H1 (cell line): ENCODE data around the gene FBXW2. TPM values are rescaled to one million over a fixed set of nuclear protein-coding genes. Genes with fewer than 3 reads are reported as not detected.

Experiments used
- CTCF ChIA-PET: fragments of 300-600 bp; sonication (Branson Sonifier 250); formaldehyde crosslinking; loops from one replicate; lab custom pipeline; 2021; ENCODE audit not compliant: partially characterized antibody; lab: Charles Lee
- POLR2A ChIA-PET: fragments of 300-600 bp; sonication (Branson Sonifier 250); formaldehyde crosslinking; loops from one replicate; lab custom pipeline; 2021; ENCODE audit warnings: inconsistent platforms; ENCODE audit not compliant: partially characterized antibody; lab: Charles Lee
- DNase-seq, 2 experiments: peaks; one replicate each; pipeline versions ENCODE4 v3.0.0 to v3.0.0-alpha.2; 2010 to 2022; ENCODE audit warnings: low spot score in 2 of 2, low read depth in 1 of 2, mixed read lengths in 1 of 2
- FAIRE-seq: peaks from 2 replicates; lab custom pipeline; 2011; peaks lifted over from hg19 to GRCh38; lab: Jason Lieb, UNC
- H2AFZ ChIP-seq: 2 replicates; pipeline ENCODE4 v1.8.1; 2012; ENCODE audit warnings: low read length, inconsistent platforms
- H2AK5ac ChIP-seq: 2 replicates; pipeline ENCODE4 v1.6.1; 2013; ENCODE audit warnings: low read depth, low read length
- H2BK120ac ChIP-seq: replicated peaks from 2 replicates; pipeline ENCODE3; 2013; ENCODE audit warnings: low read depth, low read length, inconsistent platforms
- H2BK12ac ChIP-seq: 2 replicates; pipeline ENCODE4 v1.6.1; 2013; ENCODE audit warnings: low read depth, low read length
- H2BK15ac ChIP-seq: 2 replicates; pipeline ENCODE4 v1.6.1; 2013; ENCODE audit warnings: low read length
- H2BK20ac ChIP-seq: 2 replicates; pipeline ENCODE4 v1.6.1; 2013; ENCODE audit warnings: low read length
- H2BK5ac ChIP-seq: 2 replicates; pipeline ENCODE4 v1.6.1; 2013; ENCODE audit warnings: low read depth, low read length
- H3K14ac ChIP-seq: 2 replicates; pipeline ENCODE4 v1.6.1; 2013; ENCODE audit warnings: inconsistent platforms; ENCODE audit not compliant: insufficient read length
- H3K18ac ChIP-seq: 2 replicates; pipeline ENCODE4 v1.6.1; 2013; ENCODE audit warnings: low read length; ENCODE audit errors: extremely low read depth
- H3K23ac ChIP-seq: 2 replicates; pipeline ENCODE4 v1.6.1; 2013; ENCODE audit warnings: inconsistent platforms; ENCODE audit not compliant: insufficient read length
- H3K23me2 ChIP-seq: 2 replicates; pipeline ENCODE4 v1.6.1; 2013; ENCODE audit warnings: low read depth, low read length
- H3K27ac ChIP-seq: 2 replicates; pipeline ENCODE4 v1.6.1; 2011; ENCODE audit warnings: low read depth, low read length, inconsistent platforms
- H3K27me3 ChIP-seq, 4 experiments: replicated peaks in 1 of 4; 1 replicate in 1 of 4; 2 replicates in 3 of 4; pipeline versions ENCODE4 v1.6.1 to v1.8.1; 2011 to 2013; ENCODE audit warnings: low read length in 3 of 4, mild to moderate bottlenecking in 3 of 4, inconsistent platforms in 2 of 4, mixed read lengths in 2 of 4, moderate library complexity in 1 of 4; ENCODE audit not compliant: control insufficient read depth in 3 of 4, insufficient read depth in 3 of 4; ENCODE audit errors: extremely low read depth in 1 of 4
- H3K36me3 ChIP-seq, 4 experiments: 2 replicates each; pipeline versions ENCODE4 v1.6.1 to v1.8.1; 2011 to 2013; ENCODE audit warnings: mild to moderate bottlenecking in 4 of 4, low read length in 3 of 4, moderate library complexity in 2 of 4, control low read depth in 1 of 4, inconsistent platforms in 1 of 4; ENCODE audit not compliant: insufficient read depth in 4 of 4, control insufficient read depth in 2 of 4
- H3K4ac ChIP-seq: replicated peaks from 2 replicates; pipeline ENCODE3; 2013; ENCODE audit warnings: low read length, low read depth, mixed read lengths, inconsistent platforms; ENCODE audit not compliant: insufficient read length
- H3K4me1 ChIP-seq, 4 experiments: replicated peaks in 1 of 4; 1 replicate in 1 of 4; 2 replicates in 3 of 4; pipeline versions ENCODE4 v1.6.1 to v1.8.1; 2011 to 2013; ENCODE audit warnings: low read length in 3 of 4, inconsistent platforms in 2 of 4, mixed read lengths in 1 of 4; ENCODE audit not compliant: insufficient read depth in 4 of 4, control insufficient read depth in 3 of 4
- H3K4me2 ChIP-seq, 2 experiments: 2 replicates each; pipeline versions ENCODE4 v1.6.1 to v1.8.1; 2011 to 2013; ENCODE audit warnings: low read depth in 2 of 2, low read length in 2 of 2, control low read depth in 1 of 2, inconsistent platforms in 1 of 2, mild to moderate bottlenecking in 1 of 2; ENCODE audit not compliant: insufficient read depth in 1 of 2
- H3K4me3 ChIP-seq, 4 experiments: fragments of 200-600, 300-600 bp in 1 of 4; sonication (generic), shearing (Covaris generic), sonication (Bioruptor Twin) in 1 of 4; 2 replicates each; pipeline versions ENCODE4 v1.5.1 to v1.8.1; 2011 to 2016; ENCODE audit warnings: low read length in 4 of 4, low read depth in 3 of 4, control low read depth in 2 of 4, inconsistent platforms in 2 of 4, mild to moderate bottlenecking in 2 of 4, mixed read lengths in 1 of 4, moderate library complexity in 1 of 4; ENCODE audit not compliant: insufficient read depth in 2 of 4; ENCODE audit errors: extremely low read depth in 1 of 4
- H3K56ac ChIP-seq: replicated peaks from 2 replicates; pipeline ENCODE3; 2013; ENCODE audit warnings: low read depth, mild to moderate bottlenecking, mixed read lengths, low read length, inconsistent platforms; ENCODE audit not compliant: insufficient read length
- H3K79me1 ChIP-seq: 2 replicates; pipeline ENCODE4 v1.6.1; 2013; ENCODE audit warnings: low read depth, low read length, control low read depth
- H3K79me2 ChIP-seq, 2 experiments: 2 replicates each; pipeline versions ENCODE4 v1.6.1 to v1.8.1; 2012 to 2013; ENCODE audit warnings: low read length in 2 of 2, mild to moderate bottlenecking in 2 of 2, inconsistent platforms in 1 of 2; ENCODE audit not compliant: insufficient read depth in 2 of 2, control insufficient read depth in 1 of 2
- H3K9ac ChIP-seq, 4 experiments: replicated peaks in 1 of 4; 1 replicate in 1 of 4; 2 replicates in 3 of 4; pipeline versions ENCODE4 v1.6.1 to v1.8.1; 2011 to 2013; ENCODE audit warnings: low read depth in 3 of 4, low read length in 3 of 4, control low read depth in 2 of 4, mild to moderate bottlenecking in 2 of 4, moderate library complexity in 2 of 4, inconsistent platforms in 1 of 4; ENCODE audit errors: extremely low read depth in 1 of 4
- H3K9me3 ChIP-seq, 2 experiments: 2 replicates each; pipeline versions ENCODE4 v1.6.1 to v1.8.1; 2012 to 2013; ENCODE audit warnings: mild to moderate bottlenecking in 2 of 2, moderate library complexity in 2 of 2, control low read depth in 1 of 2, inconsistent platforms in 1 of 2, low read depth in 1 of 2, low read length in 1 of 2, mixed read lengths in 1 of 2; ENCODE audit not compliant: insufficient read depth in 2 of 2
- H4K20me1 ChIP-seq, 2 experiments: replicated peaks in 1 of 2; 2 replicates each; pipeline versions ENCODE3 to v1.8.1; 2011 to 2013; ENCODE audit warnings: inconsistent platforms in 2 of 2, low read length in 2 of 2, mild to moderate bottlenecking in 1 of 2; ENCODE audit not compliant: insufficient read depth in 2 of 2, control insufficient read depth in 1 of 2
- H4K5ac ChIP-seq: 2 replicates; pipeline ENCODE4 v1.6.1; 2013; ENCODE audit warnings: low read length, low read depth, mixed read lengths, inconsistent platforms; ENCODE audit not compliant: insufficient read length
- H4K8ac ChIP-seq: 2 replicates; pipeline ENCODE4 v1.8.0; 2013; ENCODE audit warnings: mild to moderate bottlenecking, moderate library complexity, low read length, inconsistent platforms; ENCODE audit not compliant: insufficient read depth; ENCODE audit errors: extremely low read depth
- H4K91ac ChIP-seq: replicated peaks from 2 replicates; pipeline ENCODE3; 2013; ENCODE audit warnings: low read length, mixed read lengths, inconsistent platforms; ENCODE audit not compliant: insufficient read length
- KDM4A ChIP-seq: IDR thresholded peaks from one replicate; pipeline ENCODE4 v1.7.1; 2012; ENCODE audit warnings: low read depth, mild to moderate bottlenecking, moderate library complexity, low read length, inconsistent platforms; ENCODE audit not compliant: severe bottlenecking
- POLR2A ChIP-seq, 2 experiments: IDR thresholded peaks; 1 replicate in 1 of 2; 2 replicates in 1 of 2; pipeline ENCODE4 v1.6.1; 2011; ENCODE audit warnings: low read depth in 2 of 2, low read length in 2 of 2, mild to moderate bottlenecking in 2 of 2; ENCODE audit errors: control extremely low read depth in 1 of 2
- WGBS, 2 experiments: shearing (Covaris generic) in 1 of 2; methylation state at CpG; one replicate each; pipeline versions ENCODE4 v1.1.6 to v1.1.7; 2013 to 2015; ENCODE audit warnings: low lambda C conversion rate in 2 of 2, mixed read lengths in 2 of 2, inconsistent platforms in 1 of 2, low coverage in 1 of 2, missing lambda C conversion rate in 1 of 2; ENCODE audit not compliant: insufficient replicate concordance in 2 of 2, insufficient coverage in 1 of 2, insufficient read length in 1 of 2; ENCODE audit errors: extremely low coverage in 1 of 2, missing lambda C conversion rate in 1 of 2; 5-methylcytosine and 5-hydroxymethylcytosine counted together
- polyA plus RNA-seq, 7 experiments: library from polyadenylated mRNA; depleted of rRNA in 3 of 7; stranded (reverse) in 5 of 7; unstranded in 2 of 7; fragments of >200 nt in 5 of 7; fragments of 200-250 nt in 2 of 7; gene quantifications; 1 replicate in 5 of 7; 2 replicates in 1 of 7; 4 replicates in 1 of 7; pipeline versions ENCODE4 v1.2.1 to v1.2.3, GENCODE V29; 2011 to 2013; ENCODE audit warnings: missing spikeins in 2 of 7, mixed read lengths in 2 of 7
- total RNA-seq: library from RNA; stranded (reverse); fragmentation: NEBNext Ultra II Directional; extraction: Animal tissue kit (Norgen Biotek cat#: 25700); gene quantifications from 2 replicates; pipeline ENCODE4 v1.2.1, GENCODE V29; 2021

FBXW2 gene
- total and polyA plus RNA-seq, 2 of the 8 experiments (the other 6 are each of a cell fraction or from before 2014, with no cell fraction given) = 19.2 to 65.3 TPM

- no peak overlapping the region for H2BK15ac ChIP-seq
- no peak overlapping the region for H3K9ac ChIP-seq
- no peak overlapping the region for H3K18ac ChIP-seq
- H3K14ac ChIP-seq = no peak overlapping the region
- peaks cover 0 to 2% of the 10 kb centered on the region in 2 experiments for H4K20me1 ChIP-seq
- peaks cover 13% of the 10 kb centered on the region; the same call in 1 of the 2 replicates for H3K23me2 ChIP-seq
- no peak overlapping the region for H2AK5ac ChIP-seq
- H2BK120ac ChIP-seq = no peak overlapping the region
- H2BK5ac ChIP-seq = no peak overlapping the region
- no peaks in the 10 kb centered on the region for H3K79me2 ChIP-seq
- H3K79me1 ChIP-seq = no peaks in the 10 kb centered on the region
- H2AFZ ChIP-seq = no peak overlapping the region
- FAIRE-seq (no peak), DNase-seq (no peak)
- TF ChIP-seq KDM4A (no peak), POLR2A (IDR thresholded peaks at IDR 0.05; ENCODE audit: control extremely low read depth in 1 of 2, low read depth in 2 of 2, low read length in 2 of 2) (no peak)
- no peak overlapping the region for H3K4me2 ChIP-seq
- H3K56ac ChIP-seq = no peak overlapping the region
- H3K4me1 ChIP-seq = peaks cover 0 to 9% (median 8%) of the 10 kb centered on the region in 4 experiments; a peak in 4 of 7 replicates
- H3K23ac ChIP-seq = no peak overlapping the region
- H4K8ac ChIP-seq = no peak overlapping the region
- H4K91ac ChIP-seq = no peak overlapping the region
- no peak overlapping the region for H3K27ac ChIP-seq
- no peaks in the 10 kb centered on the region for H3K9me3 ChIP-seq
- POLR2A ChIA-PET = no interaction called here
- H3K36me3 ChIP-seq = no peaks in the 10 kb centered on the region
- H2BK12ac ChIP-seq = no peak overlapping the region
- no peak overlapping the region for H3K4ac ChIP-seq
- CTCF ChIA-PET = interaction anchor here (0.6 to 2.0 kb wide), 5 partner anchors 10 to 219 kb away, joined by 3 to 16 read pairs (median 4); no protein-coding TSS in a partner anchor
- 83% methylated on average over 5 of the region's 5 CpGs; no CpG with 5 or more reads in 1 of the 2 experiments for WGBS, 2 experiments
- H3K4me3 ChIP-seq = no peak overlapping the region
- H3K27me3 ChIP-seq = peaks cover 4 to 17% (median 15%) of the 10 kb centered on the region in 4 experiments; a peak in 6 of 7 replicates
- H2BK20ac ChIP-seq = no peak overlapping the region
- no peak overlapping the region for H4K5ac ChIP-seq
Observed at GRCh38 chr9:120716483-120716882, 76.7 kb downstream of the FBXW2 start.
